Measurements from ENCODE around the gene CABCOCO1.

GRCh38 chr10:61754587-61755550 is 92.1 kb downstream of the CABCOCO1 start:
- TF ChIP-seq CTCF (optimal IDR thresholded peaks at IDR 0.05 in 1 of 3, IDR thresholded peaks at IDR 0.05 in 1 of 3, conservative IDR thresholded peaks at IDR 0.05 in 1 of 3; ENCODE audit: extremely low read depth in 1 of 3, insufficient read depth in 2 of 3, low read length in 3 of 3) (no peak), EZH2 (IDR thresholded peaks at IDR 0.05; ENCODE audit: low read length) (no peak)
